Suppressor macrophage (primary cell): ENCODE results near the gene COMMD9.
"Not testable (repeated sequence)": the region's sequence is repeated elsewhere in the genome, so short reads cannot be mapped to it uniquely, and the experiment has no call there.

Experiments used
- DNase-seq, 4 experiments: peaks; one replicate each; pipeline ENCODE4 v3.0.0-alpha.2; 2020 to 2022
- total RNA-seq, 17 experiments: gene quantifications; one replicate each; lab custom pipeline; 2026; ENCODE audit warnings: mixed read lengths in 6 of 17, inconsistent platforms in 3 of 17; lab: John Stamatoyannopoulos, UW

COMMD9 gene
- total RNA-seq: 36.3 to 120 (median 75.7) reads per million in 17 experiments

DNA sequence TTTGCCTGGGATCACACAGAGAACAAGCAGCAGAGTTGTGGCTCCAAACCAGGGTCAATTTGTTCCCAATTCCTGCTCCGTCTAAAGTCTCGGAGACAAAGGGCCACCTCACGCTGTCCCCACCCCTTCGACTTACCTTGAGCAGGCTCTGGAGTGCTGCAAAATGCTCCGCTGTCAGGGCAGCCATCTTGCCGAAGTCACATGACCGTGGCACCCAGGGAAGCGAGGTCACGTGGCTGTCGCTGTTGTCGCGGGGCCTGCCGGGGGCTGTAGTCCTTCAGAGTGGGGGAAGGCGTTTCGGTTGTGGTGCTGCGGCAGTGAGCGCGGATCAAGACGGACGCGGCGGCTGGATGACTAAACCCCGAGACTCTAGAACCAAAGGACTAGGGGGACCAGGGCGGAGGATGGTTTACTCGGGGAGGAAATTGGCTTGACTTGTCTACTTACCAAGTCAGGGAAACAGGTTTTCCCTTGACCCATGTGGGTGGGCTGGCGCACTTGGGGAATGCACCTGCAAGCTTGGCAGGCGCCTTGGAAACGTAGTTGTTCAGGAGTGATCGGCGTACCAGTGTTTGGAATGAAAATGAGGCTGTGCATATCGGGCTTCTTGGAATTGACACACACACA, at the start of gene COMMD9:
COMMD9 (minus strand) TSS at position 199 of the 627 bp plus-strand sequence; CDS start at position 187, 12 bp downstream.
- peak; percentile 93 to 96 (median 96) for DNase-seq

- peak in 3 of 4 experiments; percentile 19 to 45 (median 22) for DNase-seq
Observed at GRCh38 chr11:36333897-36334296, 44.7 kb upstream of the COMMD9 start.

DNA sequence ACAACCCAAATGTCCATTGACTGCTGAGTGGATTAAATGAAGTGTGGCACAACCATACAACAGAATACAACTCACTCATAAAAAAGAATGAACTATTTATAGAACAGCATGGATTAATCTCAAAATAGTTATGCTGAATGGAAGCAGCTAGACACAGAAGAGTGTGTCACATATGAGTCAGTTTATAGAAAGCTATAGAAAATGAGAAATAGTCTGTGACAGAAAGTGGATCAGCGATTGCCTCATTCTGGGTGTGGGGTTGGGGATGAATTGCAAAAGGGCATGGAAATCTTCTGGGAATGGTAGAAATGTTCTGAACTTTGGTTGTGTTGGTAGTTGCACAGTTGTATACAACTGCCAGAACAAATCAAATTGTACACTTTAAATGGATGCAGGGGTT, 44.2 kb upstream of the COMMD9 start:
- peak; percentile 29 to 51 (median 41) for DNase-seq

- no peak for DNase-seq
Observed at GRCh38 chr11:36330411-36330810, 41.2 kb upstream of the COMMD9 start.

GRCh38 chr11:36328966-36329673, 39.9 kb upstream of the COMMD9 start:
- no peak for DNase-seq

DNA sequence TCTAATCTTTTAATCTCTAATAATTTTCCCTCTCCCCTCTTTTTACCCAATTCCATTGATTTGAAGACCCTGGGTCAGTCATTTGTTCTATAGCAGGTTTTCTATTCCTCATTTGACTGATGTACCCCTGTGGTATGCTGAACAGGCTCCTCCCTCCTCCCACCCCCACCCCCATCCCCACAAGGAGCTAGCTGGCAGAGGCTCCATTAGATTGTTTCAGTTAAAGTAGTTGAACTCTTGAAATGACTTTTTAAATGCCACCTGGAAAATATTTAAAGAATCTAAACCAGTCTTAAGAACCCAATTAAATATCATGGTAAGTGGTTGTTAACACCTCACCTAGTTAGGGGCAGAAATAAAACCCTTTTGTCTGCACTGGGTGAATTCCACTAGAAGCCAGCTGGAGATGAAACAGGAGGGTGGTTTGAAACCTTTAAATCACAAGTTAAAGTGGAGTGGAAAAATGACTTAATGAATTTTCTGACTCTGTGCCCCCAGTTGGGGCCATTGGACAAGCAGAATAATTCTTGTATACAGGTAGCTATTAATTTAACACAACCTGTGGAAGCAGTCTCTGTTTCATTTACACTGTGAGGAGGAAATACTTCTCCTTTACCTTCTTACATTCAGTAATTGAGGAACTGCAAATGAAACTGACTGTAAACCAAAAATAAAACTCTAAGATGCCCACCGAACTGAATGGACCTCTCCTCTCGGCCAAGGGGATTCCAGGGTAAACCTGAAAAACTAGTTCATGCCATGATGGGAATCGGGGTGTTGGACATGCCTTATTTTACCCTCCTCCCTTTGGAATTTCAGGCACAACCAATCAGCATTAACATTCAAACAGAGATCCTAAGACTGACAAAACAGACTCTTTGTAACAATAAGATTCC, 37.5 kb upstream of the COMMD9 start:
- DNase-seq: no peak

DNA sequence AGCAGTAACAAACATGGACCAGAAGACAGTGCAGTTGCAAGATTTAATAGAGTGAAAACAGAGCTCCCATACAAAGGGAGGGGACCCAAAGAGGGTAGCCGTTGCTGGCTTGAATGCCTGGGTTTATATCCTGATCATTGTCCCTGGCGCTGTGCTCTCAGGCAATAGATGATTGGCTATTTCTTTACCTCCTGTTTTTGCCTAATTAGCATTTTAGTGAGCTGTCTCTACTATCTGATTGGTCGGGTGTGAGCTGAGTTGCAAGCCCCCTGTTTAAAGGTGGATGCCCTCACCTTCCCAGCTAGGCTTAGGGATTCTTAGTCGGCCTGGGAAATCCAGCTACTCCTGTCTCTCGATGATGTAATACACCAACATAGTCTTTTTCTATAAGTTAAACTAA, 36.2 kb upstream of the COMMD9 start:
- DNase-seq: not testable (repeated sequence)

GRCh38 chr11:36324956-36325355, 35.7 kb upstream of the COMMD9 start:
- not testable (repeated sequence) for DNase-seq

DNA sequence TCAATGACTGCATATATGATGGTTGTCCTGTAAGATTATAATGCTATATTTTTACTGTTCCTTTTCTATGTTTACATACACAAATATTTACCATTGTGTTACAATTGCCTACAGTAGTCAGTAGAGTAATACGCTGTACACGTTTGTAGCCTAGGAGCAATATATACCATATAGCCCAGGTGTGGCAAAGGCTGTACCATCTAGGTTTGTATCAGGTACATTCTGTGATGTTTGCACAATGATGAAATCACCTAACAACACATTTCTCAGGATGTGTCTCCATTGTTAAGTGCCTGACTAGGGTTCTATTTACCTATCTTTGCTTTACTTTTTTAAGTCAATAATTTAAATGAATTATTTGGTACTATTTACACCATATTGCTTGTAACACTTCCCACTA, 28.8 kb upstream of the COMMD9 start:
- DNase-seq: no peak

DNA sequence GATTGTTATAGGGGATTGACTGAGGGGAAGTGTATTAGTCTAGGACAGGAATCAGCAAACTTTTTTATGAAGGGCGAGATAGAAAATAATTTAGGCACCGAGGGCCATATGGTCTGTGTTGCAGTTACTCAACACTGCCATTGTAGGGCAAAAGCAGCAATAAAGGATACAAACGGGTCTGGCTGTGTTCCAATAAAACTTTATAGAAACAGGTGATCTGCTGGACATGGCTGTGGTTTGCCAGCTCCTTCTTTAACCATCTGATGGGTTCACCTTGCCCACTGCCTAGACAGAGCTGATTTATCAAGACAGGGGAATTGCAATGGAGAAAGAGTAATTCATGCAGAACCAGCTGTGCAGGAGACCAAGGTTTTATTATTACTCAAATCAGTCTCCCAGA, 26.8 kb upstream of the COMMD9 start:
- DNase-seq: no peak

GRCh38 chr11:36314434-36314767, 25.2 kb upstream of the COMMD9 start:
- no peak for DNase-seq

DNA sequence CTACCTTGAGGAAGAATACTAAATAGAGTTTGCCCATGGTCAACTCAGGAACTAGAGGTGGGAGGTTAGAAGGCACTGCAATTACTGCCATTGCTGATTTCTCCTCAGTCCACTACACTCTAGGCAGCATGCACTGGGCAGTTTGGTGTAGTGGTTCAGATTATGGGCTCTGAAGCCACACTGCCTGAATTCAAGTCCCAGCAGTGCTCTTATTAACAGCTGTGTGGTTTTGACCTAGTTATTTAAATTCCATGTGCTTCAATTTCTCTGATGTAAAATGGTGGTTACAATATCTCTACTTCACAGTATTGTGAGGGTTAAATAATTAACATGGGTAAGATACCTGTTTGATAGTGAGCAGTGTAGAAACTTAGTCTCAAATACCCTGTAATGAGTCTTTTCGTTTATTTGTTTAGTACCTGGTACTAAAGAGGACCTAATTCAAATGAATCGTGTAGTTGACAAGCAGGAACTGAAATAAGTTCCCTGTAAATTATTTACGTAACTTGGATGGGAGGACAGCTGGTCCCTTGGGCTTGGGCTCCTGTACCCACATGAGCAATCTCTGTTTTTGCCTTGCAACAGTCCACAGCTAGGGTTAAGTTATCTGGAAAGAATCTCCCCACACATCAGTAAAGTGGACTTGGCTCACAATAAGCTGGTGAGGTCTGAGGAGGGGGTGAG, 24.7 kb upstream of the COMMD9 start:
- DNase-seq: peak in 3 of 4 experiments; percentile 33 to 49 (median 42)

GRCh38 chr11:36312611-36313472, 23.6 kb upstream of the COMMD9 start:
- no peak for DNase-seq

- no peak for DNase-seq
Observed at GRCh38 chr11:36311926-36312595, 22.8 kb upstream of the COMMD9 start.

DNA sequence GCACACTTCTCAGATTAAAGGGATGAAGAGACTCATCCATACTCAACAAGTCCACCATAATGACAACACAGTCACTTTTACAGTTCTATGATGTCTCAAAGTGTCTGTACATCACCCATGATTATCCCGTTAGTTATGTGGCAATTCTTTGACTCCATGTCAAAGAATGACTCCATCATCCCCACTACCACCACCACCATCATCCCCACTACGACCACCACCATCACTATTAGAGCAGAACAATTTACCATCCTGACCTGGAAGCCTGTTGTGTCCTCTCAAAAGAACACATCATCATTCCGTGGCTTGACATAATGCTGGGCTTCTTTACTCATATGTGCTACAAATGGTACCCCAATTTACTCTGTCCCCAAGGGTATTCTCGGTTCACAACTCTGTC, 20.6 kb upstream of the COMMD9 start:
- no peak for DNase-seq

DNA sequence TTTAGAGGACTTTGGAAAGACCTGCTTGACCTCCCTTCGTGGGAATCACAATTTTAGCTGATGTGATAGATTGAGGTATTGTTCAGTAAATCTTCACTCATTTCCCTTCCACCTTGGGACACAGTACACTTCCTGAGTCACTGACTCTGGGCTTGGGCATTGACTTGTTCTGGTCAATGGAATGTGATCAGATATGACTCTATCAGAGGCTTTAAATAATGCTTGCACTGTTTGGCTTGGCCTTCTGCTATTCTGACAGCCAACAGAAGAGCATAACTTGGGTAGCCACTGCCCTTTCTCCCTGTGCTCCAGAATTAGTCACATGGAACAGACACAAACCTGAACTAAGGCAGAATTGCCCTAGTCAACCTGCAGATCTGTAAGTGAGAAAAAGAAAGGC, 19.4 kb upstream of the COMMD9 start:
- no peak for DNase-seq

DNA sequence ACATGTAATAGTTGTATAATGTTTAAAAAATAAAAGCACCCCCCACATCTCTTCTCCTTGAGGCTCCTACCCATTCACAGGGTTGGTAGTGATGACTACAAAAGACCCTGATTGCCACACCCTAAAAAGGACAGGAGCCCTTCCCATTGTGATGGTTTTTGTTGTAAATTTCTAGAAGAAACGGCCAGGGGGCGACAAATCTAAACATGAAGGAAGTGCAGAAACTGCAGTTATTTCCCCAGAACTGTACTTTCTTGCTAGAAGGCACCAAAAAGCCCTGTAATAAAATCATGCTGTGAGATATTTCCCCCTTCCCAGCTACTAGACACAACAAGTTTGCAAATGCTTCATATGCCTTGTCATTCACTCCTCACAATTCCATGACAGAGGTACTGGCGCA, 17.7 kb upstream of the COMMD9 start:
- DNase-seq: peak; percentile 62 to 84 (median 72)

DNA sequence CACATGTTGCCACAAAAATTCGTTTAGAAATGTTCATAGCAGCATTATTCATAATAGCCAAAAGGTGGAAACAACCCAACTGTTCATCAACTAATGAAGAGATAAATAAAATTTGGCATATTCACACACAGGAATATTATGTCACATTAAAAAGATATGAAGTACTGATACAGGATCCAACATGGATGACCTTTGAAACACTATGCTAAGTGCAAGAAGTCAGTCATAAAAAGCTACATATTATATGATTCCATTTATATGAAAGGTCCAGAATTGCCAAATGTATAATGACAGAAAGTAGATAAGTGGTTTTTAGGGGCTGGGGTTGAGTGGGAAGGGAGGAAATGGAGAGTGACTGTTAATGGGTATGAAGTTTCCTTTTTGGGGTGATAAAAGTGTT, 15.8 kb upstream of the COMMD9 start:
- no peak for DNase-seq

DNA sequence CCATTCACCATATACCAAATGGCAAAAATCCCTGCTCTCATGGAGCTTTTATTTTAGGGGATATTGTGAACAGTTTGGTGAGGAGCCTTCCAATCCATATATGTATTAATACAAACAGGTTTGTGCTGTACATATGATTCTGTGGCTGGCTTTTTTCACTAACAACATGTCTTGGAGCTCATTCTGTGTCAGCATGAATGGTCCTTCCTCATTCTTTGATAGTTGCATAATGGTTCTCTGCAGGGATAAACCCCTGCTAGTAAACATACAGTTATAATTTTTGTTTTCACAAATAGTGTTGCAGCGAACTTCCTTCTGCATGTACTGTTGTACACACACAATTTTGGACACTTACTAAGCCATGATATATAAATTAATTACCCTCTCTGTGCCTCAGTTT, 15.1 kb upstream of the COMMD9 start:
- peak; percentile 27 to 81 (median 60) for DNase-seq

GRCh38 chr11:36300650-36301049, 11.4 kb upstream of the COMMD9 start:
- no peak for DNase-seq
